ENCODE data around the gene CCDC34. TPM values are rescaled to one million over a fixed set of nuclear protein-coding genes. Genes with fewer than 3 reads are reported as not detected.
A peak's percentile ranks its signal among the peaks of the same experiment; 100 is the strongest.

The CCDC34 gene
- polyA plus RNA-seq, 2 donors = 7.0 to 7.8 TPM

DNA sequence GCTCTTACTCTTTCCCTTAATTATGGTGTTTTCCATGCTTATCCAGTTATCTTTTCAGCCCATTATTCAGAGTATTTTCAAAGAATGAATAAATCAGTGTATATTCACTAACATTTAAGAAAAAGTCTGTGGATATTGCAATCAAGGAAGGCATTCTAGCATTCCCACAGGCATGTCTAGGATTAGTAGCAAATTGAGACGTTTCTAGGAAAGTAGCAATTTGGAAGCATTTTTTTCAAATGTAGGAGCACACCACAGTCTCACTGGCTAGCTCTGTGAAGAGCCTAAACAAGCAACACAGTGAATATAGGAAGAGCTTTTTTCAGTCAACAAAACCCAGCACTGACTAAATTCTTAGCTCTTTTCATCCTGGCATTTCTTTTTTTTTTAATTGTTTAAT, 65.4 kb downstream of the CCDC34 start:
- Histone ChIP-seq H3K4me3 (ENCODE audit: low read depth in 1 of 2, low read length in 2 of 2) (no peak overlapping the region), H3K27ac (ENCODE audit: low read depth in 2 of 2, low read length in 1 of 2) (no peak overlapping the region), H3K9me3 (ENCODE audit: control insufficient read depth in 2 of 2, insufficient read depth in 1 of 2, low read depth in 1 of 2, low read length in 1 of 2) (no peaks in the 10 kb centered on the region), H3K4me1 (ENCODE audit: control insufficient read depth in 2 of 2, insufficient read depth in 2 of 2, low read length in 1 of 2) (no peaks in the 10 kb centered on the region), H3K27me3 (ENCODE audit: control insufficient read depth in 1 of 2, insufficient read depth in 2 of 2, low read length in 2 of 2) (no peaks in the 10 kb centered on the region), H3K36me3 (ENCODE audit: control insufficient read depth in 2 of 2, insufficient read depth in 2 of 2, low read length in 1 of 2) (no peaks in the 10 kb centered on the region)
- WGBS, 2 donors = 54 to 66% methylated on average over 1 of the region's 1 CpG

DNA sequence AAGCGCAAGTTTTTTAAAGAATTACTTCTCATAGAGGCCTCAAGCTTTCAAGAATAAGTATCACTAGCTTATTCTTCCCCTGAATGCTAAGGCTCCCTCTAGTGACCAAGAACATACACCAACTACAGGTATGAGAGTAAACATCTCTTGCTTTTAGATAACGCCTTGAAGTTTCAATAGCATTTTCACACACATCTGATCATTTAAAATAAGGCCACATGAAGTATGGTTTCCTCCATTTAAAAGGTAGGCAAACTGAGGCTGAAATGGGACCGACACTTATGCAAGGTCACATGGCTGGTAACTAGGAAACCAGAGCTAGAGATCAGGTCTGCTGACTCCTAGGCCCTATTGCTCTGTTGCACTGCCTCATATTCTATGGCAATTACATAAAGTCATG, 66.5 kb downstream of the CCDC34 start:
- Histone ChIP-seq H3K4me3 (ENCODE audit: low read depth in 1 of 2, low read length in 2 of 2) (no peak overlapping the region), H3K4me1 (ENCODE audit: control insufficient read depth in 2 of 2, insufficient read depth in 2 of 2, low read length in 1 of 2) (no peaks in the 10 kb centered on the region), H3K27me3 (ENCODE audit: control insufficient read depth in 1 of 2, insufficient read depth in 2 of 2, low read length in 2 of 2) (no peaks in the 10 kb centered on the region), H3K27ac (ENCODE audit: low read depth in 2 of 2, low read length in 1 of 2) (no peak overlapping the region), H3K9me3 (ENCODE audit: control insufficient read depth in 2 of 2, insufficient read depth in 1 of 2, low read depth in 1 of 2, low read length in 1 of 2) (no peaks in the 10 kb centered on the region), H3K36me3 (ENCODE audit: control insufficient read depth in 2 of 2, insufficient read depth in 2 of 2, low read length in 1 of 2) (no peaks in the 10 kb centered on the region)
- 42 to 46% methylated on average over 3 of the region's 3 CpGs for WGBS, 2 donors

DNA sequence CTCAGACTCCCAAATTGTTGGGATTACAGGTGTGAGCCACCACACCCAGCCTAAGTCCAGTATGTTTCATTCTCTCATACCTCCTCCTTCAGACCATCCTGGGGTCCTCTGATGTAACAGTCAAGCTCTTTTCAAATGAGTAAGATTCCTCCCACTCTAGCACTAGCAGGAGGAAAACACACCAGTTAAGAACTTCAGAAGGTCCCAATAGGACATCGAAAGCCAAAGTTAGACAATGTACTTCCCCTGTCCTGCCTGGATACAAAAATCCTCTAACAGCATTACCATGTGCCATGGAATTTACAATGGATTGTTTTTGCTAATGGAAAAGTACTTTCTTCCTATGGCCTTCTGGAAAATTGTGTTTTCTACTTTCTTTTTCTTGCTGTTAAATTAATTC, 67.1 kb downstream of the CCDC34 start:
- no peaks in the 10 kb centered on the region for H3K4me1 ChIP-seq (ENCODE audit: control insufficient read depth in 2 of 2, insufficient read depth in 2 of 2, low read length in 1 of 2)
- no peak overlapping the region for H3K4me3 ChIP-seq (ENCODE audit: low read depth in 1 of 2, low read length in 2 of 2)
- 91% methylated on average over 1 of the region's 1 CpG for WGBS, 2 donors
- no peaks in the 10 kb centered on the region for H3K27me3 ChIP-seq (ENCODE audit: control insufficient read depth in 1 of 2, insufficient read depth in 2 of 2, low read length in 2 of 2)
- no peak overlapping the region for H3K27ac ChIP-seq (ENCODE audit: low read depth in 2 of 2, low read length in 1 of 2)
- H3K36me3 ChIP-seq (ENCODE audit: control insufficient read depth in 2 of 2, insufficient read depth in 2 of 2, low read length in 1 of 2) = no peaks in the 10 kb centered on the region
- H3K9me3 ChIP-seq (ENCODE audit: control insufficient read depth in 2 of 2, insufficient read depth in 1 of 2, low read depth in 1 of 2, low read length in 1 of 2) = no peaks in the 10 kb centered on the region

DNA sequence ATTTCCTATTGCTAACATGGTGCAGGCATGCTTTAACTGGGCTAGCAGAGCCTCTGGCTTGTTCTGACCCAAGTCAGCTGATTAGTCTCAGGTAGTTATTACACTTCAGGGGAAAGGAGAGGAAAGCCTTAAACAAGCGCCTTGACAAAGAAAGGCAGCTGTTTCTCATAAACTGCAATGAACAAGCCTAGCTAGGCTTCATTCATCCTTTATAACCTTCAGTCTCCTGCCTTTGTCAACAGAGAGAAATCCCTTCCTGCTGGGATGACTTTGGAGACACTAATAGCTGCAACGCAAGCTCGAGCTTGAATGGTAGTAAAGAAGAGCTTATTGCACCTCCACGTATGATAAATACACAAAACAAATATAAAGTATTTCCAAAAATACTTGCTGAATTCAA, 68.4 kb downstream of the CCDC34 start:
- no peaks in the 10 kb centered on the region for H3K9me3 ChIP-seq (ENCODE audit: control insufficient read depth in 2 of 2, insufficient read depth in 1 of 2, low read depth in 1 of 2, low read length in 1 of 2)
- H3K4me3 ChIP-seq (ENCODE audit: low read depth in 1 of 2, low read length in 2 of 2) = no peak overlapping the region
- WGBS, 2 donors = 62 to 74% methylated on average over 4 of the region's 4 CpGs
- H3K27ac ChIP-seq (ENCODE audit: low read depth in 2 of 2, low read length in 1 of 2) = no peak overlapping the region
- no peaks in the 10 kb centered on the region for H3K27me3 ChIP-seq (ENCODE audit: control insufficient read depth in 1 of 2, insufficient read depth in 2 of 2, low read length in 2 of 2)
- H3K4me1 ChIP-seq (ENCODE audit: control insufficient read depth in 2 of 2, insufficient read depth in 2 of 2, low read length in 1 of 2) = no peaks in the 10 kb centered on the region
- H3K36me3 ChIP-seq (ENCODE audit: control insufficient read depth in 2 of 2, insufficient read depth in 2 of 2, low read length in 1 of 2) = no peaks in the 10 kb centered on the region

DNA sequence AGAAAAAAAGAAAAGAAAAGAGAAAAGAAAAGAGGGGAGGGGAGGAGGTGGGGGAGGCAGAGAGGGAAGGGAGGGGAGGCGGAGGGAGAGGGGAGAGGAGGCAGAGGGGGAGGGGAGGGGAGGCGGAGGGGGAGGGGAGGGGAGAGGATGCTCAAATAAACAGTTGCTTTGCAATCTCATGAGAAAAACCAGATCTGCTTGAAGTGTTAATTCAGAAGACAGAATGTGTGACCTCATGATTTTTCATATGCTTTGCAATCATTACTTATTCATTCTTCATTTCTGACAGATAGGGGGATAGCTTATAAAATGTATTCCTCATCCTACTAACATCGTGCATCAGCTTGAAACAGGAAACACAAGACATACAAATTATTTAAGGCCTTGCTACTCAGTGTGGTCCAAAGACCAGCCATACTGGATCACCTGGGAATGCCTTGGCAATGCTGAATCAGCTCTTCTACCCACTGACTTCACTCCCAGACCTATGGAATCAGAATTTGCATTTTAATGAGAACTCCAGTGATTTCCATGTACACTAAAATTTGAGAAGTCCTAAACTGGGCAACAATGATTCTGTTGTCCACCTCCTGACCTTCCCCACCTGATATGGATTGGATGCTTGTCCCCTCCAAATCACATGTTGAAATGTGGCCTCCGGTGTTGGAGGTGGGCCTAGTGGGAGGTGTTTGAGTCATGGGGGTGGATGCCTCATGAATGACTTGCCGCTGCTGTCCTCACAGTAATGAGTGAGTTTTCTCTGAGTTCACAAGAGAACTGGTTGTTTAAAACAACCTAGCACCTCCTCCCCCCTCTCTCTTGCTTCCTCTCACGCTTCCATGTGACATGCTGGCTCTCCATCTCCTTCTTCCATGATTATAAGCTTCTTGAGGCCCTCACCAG, 69.2 kb downstream of the CCDC34 start:
- peak overlapping the region in 1 of 2 donors; percentile 1 for H3K27ac ChIP-seq (ENCODE audit: low read depth in 2 of 2, low read length in 1 of 2)
- H3K4me1 ChIP-seq (ENCODE audit: control insufficient read depth in 2 of 2, insufficient read depth in 2 of 2, low read length in 1 of 2) = no peaks in the 10 kb centered on the region
- no peak overlapping the region for H3K4me3 ChIP-seq (ENCODE audit: low read depth in 1 of 2, low read length in 2 of 2)
- no peaks in the 10 kb centered on the region for H3K36me3 ChIP-seq (ENCODE audit: control insufficient read depth in 2 of 2, insufficient read depth in 2 of 2, low read length in 1 of 2)
- H3K9me3 ChIP-seq (ENCODE audit: control insufficient read depth in 2 of 2, insufficient read depth in 1 of 2, low read depth in 1 of 2, low read length in 1 of 2) = no peaks in the 10 kb centered on the region
- 81 to 83% methylated on average over 5 to 6 of the region's 6 CpGs for WGBS, 2 donors
- no peaks in the 10 kb centered on the region for H3K27me3 ChIP-seq (ENCODE audit: control insufficient read depth in 1 of 2, insufficient read depth in 2 of 2, low read length in 2 of 2)

DNA sequence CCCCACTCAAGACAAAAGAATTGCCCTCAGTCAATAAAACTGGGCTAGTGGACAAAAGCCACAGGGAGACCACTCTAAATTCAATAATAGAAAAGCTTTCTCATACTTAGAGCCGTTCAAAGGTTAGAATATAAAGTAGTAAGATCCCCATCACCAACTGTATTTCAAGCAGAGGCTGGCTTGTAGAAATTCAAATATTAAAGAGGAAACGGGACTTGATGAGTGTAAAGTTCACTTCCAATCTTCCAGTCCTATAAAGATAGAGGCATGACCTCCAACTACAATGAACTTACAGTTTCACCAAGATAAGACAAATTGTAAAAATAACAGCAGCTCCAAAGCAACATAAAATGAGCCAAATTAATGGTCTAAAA, 70.4 kb downstream of the CCDC34 start:
- 42 to 67% methylated on average over 2 of the region's 2 CpGs for WGBS, 2 donors
- Histone ChIP-seq H3K27me3 (ENCODE audit: control insufficient read depth in 1 of 2, insufficient read depth in 2 of 2, low read length in 2 of 2) (no peaks in the 10 kb centered on the region), H3K36me3 (ENCODE audit: control insufficient read depth in 2 of 2, insufficient read depth in 2 of 2, low read length in 1 of 2) (no peaks in the 10 kb centered on the region), H3K9me3 (ENCODE audit: control insufficient read depth in 2 of 2, insufficient read depth in 1 of 2, low read depth in 1 of 2, low read length in 1 of 2) (no peaks in the 10 kb centered on the region), H3K4me1 (ENCODE audit: control insufficient read depth in 2 of 2, insufficient read depth in 2 of 2, low read length in 1 of 2) (no peaks in the 10 kb centered on the region), H3K27ac (ENCODE audit: low read depth in 2 of 2, low read length in 1 of 2) (no peak overlapping the region), H3K4me3 (ENCODE audit: low read depth in 1 of 2, low read length in 2 of 2) (no peak overlapping the region)

DNA sequence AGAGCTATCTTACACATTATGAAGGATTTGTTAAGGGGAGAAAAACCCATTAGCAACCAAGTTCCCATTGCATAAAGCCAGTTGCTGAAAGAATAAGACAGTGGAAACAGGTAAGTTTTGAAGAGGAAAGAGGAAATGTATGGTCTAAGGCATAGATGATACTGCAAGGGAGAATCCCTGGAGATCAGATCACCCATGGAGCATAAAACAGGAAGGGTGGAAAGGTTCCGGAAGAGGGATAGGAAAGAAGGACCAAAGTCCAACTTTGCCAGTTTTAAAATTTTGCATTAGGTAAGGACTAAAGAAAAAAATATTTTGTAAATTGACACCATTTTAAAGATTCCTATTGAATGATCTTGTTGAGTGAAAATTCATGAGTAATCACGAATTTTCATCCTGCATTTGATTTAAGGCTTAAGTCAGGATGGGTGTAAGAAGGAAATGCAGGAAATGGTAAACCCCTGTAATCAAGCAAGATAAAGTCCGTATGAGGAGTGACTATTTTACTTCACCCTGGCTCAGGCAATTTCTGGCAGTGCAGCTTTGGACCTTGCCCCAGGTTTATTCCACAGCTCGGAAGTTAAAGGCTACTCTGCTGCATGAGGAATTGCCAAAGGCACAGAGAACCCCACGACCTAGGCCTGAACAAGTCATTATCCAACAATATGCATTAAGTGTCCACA, 70.9 kb downstream of the CCDC34 start:
- H3K27me3 ChIP-seq (ENCODE audit: control insufficient read depth in 1 of 2, insufficient read depth in 2 of 2, low read length in 2 of 2) = no peaks in the 10 kb centered on the region
- H3K4me1 ChIP-seq (ENCODE audit: control insufficient read depth in 2 of 2, insufficient read depth in 2 of 2, low read length in 1 of 2) = no peaks in the 10 kb centered on the region
- H3K9me3 ChIP-seq (ENCODE audit: control insufficient read depth in 2 of 2, insufficient read depth in 1 of 2, low read depth in 1 of 2, low read length in 1 of 2) = no peaks in the 10 kb centered on the region
- H3K27ac ChIP-seq (ENCODE audit: low read depth in 2 of 2, low read length in 1 of 2) = no peak overlapping the region
- WGBS, 2 donors = 64 to 68% methylated on average over 5 of the region's 5 CpGs
- H3K4me3 ChIP-seq (ENCODE audit: low read depth in 1 of 2, low read length in 2 of 2) = no peak overlapping the region
- H3K36me3 ChIP-seq (ENCODE audit: control insufficient read depth in 2 of 2, insufficient read depth in 2 of 2, low read length in 1 of 2) = no peaks in the 10 kb centered on the region

DNA sequence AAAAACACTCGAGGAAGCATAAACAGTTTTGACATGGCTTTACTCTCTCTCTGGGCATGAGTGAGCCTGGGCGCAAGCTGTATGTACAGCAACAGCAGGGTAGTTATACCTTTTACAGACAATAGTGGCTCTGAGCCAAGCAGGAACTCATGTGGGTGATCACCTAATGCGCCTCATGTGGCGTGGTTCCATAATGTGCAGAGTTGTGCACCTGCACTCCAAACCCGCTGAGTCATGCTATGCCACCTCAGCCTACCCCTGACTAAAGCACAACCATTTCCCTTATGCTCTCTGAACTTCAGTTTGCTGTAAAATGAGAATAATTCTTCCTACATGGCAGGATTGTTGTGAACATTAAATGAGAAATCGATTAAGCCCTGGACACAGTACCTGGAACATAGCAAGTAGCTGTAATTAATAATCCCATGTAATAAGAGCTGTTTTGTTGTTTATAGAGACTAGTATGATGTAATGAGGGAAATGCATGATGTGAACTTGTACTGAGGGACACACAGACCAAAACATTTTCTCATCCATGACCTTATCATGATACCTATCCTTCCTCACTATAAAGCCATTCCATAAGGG, 71.6 kb downstream of the CCDC34 start:
- WGBS, 2 donors = 77 to 80% methylated on average over 6 of the region's 6 CpGs
- Histone ChIP-seq H3K27me3 (ENCODE audit: control insufficient read depth in 1 of 2, insufficient read depth in 2 of 2, low read length in 2 of 2) (no peaks in the 10 kb centered on the region), H3K27ac (ENCODE audit: low read depth in 2 of 2, low read length in 1 of 2) (peak overlapping the region in 1 of 2 donors; percentile 57), H3K36me3 (ENCODE audit: control insufficient read depth in 2 of 2, insufficient read depth in 2 of 2, low read length in 1 of 2) (no peaks in the 10 kb centered on the region), H3K4me1 (ENCODE audit: control insufficient read depth in 2 of 2, insufficient read depth in 2 of 2, low read length in 1 of 2) (no peaks in the 10 kb centered on the region), H3K9me3 (ENCODE audit: control insufficient read depth in 2 of 2, insufficient read depth in 1 of 2, low read depth in 1 of 2, low read length in 1 of 2) (no peaks in the 10 kb centered on the region), H3K4me3 (ENCODE audit: low read depth in 1 of 2, low read length in 2 of 2) (no peak overlapping the region)

DNA sequence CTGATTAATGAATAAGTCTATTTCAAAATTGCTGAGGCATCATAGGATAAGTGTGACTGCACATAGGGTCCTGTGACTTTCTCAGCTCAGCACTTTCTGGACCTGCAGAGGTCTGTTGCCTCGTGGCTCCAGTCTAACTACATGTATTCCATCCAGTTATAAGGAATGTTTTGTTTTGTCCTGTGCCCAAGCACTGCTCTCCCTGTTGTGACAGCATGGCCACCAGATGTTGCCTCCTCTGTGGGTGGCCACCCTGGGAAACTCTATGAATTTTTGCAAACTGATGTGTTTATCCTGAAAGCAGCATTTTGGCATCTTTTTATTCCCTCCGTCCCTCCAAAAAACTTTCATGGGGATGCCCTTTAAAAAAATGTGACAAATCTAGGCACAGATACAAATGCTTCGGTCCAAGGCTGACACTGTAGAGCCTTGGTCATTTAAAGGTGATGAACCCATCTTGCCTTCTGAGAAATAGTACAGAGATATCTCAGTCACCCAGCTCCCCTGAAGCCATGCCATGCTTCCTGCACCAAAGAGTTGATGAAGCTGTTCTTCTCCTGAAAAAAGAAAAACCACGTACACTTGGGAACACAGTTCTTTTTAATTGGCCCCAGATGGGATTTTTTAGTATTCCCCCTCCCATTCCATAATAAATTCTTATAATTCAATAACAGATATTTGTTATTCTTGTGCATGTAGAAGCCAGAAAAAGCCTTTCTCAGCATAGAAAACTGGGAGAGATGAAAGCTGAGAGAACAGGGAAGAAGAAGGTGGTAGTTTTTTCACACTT, 72.6 kb downstream of the CCDC34 start:
- H3K27me3 ChIP-seq (ENCODE audit: control insufficient read depth in 1 of 2, insufficient read depth in 2 of 2, low read length in 2 of 2) = no peaks in the 10 kb centered on the region
- no peak overlapping the region for H3K27ac ChIP-seq (ENCODE audit: low read depth in 2 of 2, low read length in 1 of 2)
- H3K4me1 ChIP-seq (ENCODE audit: control insufficient read depth in 2 of 2, insufficient read depth in 2 of 2, low read length in 1 of 2) = no peaks in the 10 kb centered on the region
- H3K36me3 ChIP-seq (ENCODE audit: control insufficient read depth in 2 of 2, insufficient read depth in 2 of 2, low read length in 1 of 2) = no peaks in the 10 kb centered on the region
- WGBS, 2 donors = 71 to 75% methylated on average over 4 of the region's 4 CpGs
- H3K4me3 ChIP-seq (ENCODE audit: low read depth in 1 of 2, low read length in 2 of 2) = no peak overlapping the region
- H3K9me3 ChIP-seq (ENCODE audit: control insufficient read depth in 2 of 2, insufficient read depth in 1 of 2, low read depth in 1 of 2, low read length in 1 of 2) = no peaks in the 10 kb centered on the region

All from esophagus (tissue), 2 donors.